Measurements from ENCODE around the gene CNTN5. TPM values are rescaled to one million over a fixed set of nuclear protein-coding genes. Genes with fewer than 3 reads are reported as not detected.

Gene CNTN5
- total and polyA plus RNA-seq, 10 of the 15 experiments (the other 5 are each of a cell fraction or from before 2014, with no cell fraction given) = 0.01 TPM; not detected in 9

DNA sequence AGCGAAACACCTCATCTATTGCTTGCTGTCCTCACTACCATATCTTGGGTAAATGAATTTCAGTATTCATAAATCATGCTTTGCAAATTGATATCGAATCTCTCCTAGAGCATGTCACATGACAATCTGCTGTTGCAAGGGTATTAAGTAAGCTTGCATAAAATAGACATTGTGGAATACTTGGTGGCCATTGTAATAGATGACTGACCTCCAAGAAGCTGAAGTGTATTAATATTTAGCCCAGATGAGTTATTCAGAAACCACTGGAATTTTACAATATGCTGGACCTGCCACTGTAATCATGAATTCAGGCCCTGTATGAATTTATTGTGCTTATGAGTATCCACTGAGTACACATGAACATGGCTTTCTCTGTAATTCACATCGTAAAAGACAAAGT is 1376.7 kb downstream of the CNTN5 start:
- WGBS (ENCODE audit: insufficient coverage, insufficient replicate concordance, low lambda C conversion rate, missing lambda C conversion rate) = 7% methylated on average over 3 of the region's 3 CpGs
- in situ Hi-C loops (cut with MboI) (no loop called here), intact Hi-C loops (cut with micrococcal nuclease; ENCODE audit: unreplicated experiment) (no loop called here)
- H3K4me3 ChIP-seq = no peak overlapping the region
- FAIRE-seq = no peak
- RAD21 ChIA-PET (ENCODE audit: unreplicated experiment) = no interaction called here
- no peaks in the 10 kb centered on the region for H3K36me3 ChIP-seq (ENCODE audit: control insufficient read depth in 2 of 2, insufficient read depth in 2 of 2, low read length in 1 of 2)
- no peaks in the 10 kb centered on the region for H3K79me2 ChIP-seq (ENCODE audit: control insufficient read depth, insufficient read depth, low read length)
- no peak for ATAC-seq
- no peaks in the 10 kb centered on the region for H3K9me3 ChIP-seq (replicated peaks; ENCODE audit: control insufficient read depth, insufficient read depth, low read length)
- TF ChIP-seq PAX8 (IDR thresholded peaks at IDR 0.05) (no peak), POLR2A (IDR thresholded peaks at IDR 0.05; ENCODE audit: low read depth, low read length) (no peak), REST (IDR thresholded peaks at IDR 0.05; ENCODE audit: low read depth, low read length) (no peak), RBBP5 (conservative IDR thresholded peaks at IDR 0.05) (no peak), TCF7 (IDR thresholded peaks at IDR 0.05; ENCODE audit: borderline replicate concordance) (no peak), MTA2 (IDR thresholded peaks at IDR 0.05; ENCODE audit: low read depth) (no peak), ATF7 (IDR thresholded peaks at IDR 0.05; ENCODE audit: low read depth) (no peak), ZBED1 (IDR thresholded peaks at IDR 0.05; ENCODE audit: borderline replicate concordance) (no peak), EGR1 (IDR thresholded peaks at IDR 0.05; ENCODE audit: borderline replicate concordance in 1 of 2, low read depth in 2 of 2, low read length in 2 of 2) (no peak), MEF2B (IDR thresholded peaks at IDR 0.05; ENCODE audit: partially characterized antibody, poor library complexity, severe bottlenecking) (no peak), PKNOX1 (IDR thresholded peaks at IDR 0.05) (no peak), EED (IDR thresholded peaks at IDR 0.05; ENCODE audit: low read depth) (no peak), ATF2 (IDR thresholded peaks at IDR 0.05; ENCODE audit: low read length) (no peak)
- TF ChIP-seq, protein P1, sequence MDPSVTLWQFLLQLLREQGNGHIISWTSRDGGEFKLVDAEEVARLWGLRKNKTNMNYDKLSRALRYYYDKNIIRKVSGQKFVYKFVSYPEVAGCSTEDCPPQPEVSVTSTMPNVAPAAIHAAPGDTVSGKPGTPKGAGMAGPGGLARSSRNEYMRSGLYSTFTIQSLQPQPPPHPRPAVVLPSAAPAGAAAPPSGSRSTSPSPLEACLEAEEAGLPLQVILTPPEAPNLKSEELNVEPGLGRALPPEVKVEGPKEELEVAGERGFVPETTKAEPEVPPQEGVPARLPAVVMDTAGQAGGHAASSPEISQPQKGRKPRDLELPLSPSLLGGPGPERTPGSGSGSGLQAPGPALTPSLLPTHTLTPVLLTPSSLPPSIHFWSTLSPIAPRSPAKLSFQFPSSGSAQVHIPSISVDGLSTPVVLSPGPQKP (IDR thresholded peaks at IDR 0.05; ENCODE audit: low read depth, low read length) = no peak
- H3K9ac ChIP-seq (ENCODE audit: control insufficient read depth, insufficient read depth, low read length) = no peak overlapping the region
- H3K4me1 ChIP-seq (ENCODE audit: control insufficient read depth, insufficient read depth, low read length) = no peaks in the 10 kb centered on the region
- H3K27ac ChIP-seq (ENCODE audit: control insufficient read depth, insufficient read depth) = no peak overlapping the region
- SMC1A ChIA-PET (ENCODE audit: uncharacterized antibody, unreplicated experiment) = no interaction called here
- H2AFZ ChIP-seq (ENCODE audit: control insufficient read depth, low read depth, low read length) = no peak overlapping the region
- H3K4me2 ChIP-seq (ENCODE audit: control insufficient read depth, insufficient read depth) = no peak overlapping the region
- H3K27me3 ChIP-seq (replicated peaks in 1 of 2; ENCODE audit: control insufficient read depth in 2 of 2, insufficient read depth in 2 of 2, low read length in 1 of 2) = no peaks in the 10 kb centered on the region
- DNase-seq (ENCODE audit: low read depth, low spot score) = no peak
- POLR2A ChIA-PET = no interaction called here
- H4K20me1 ChIP-seq (ENCODE audit: control insufficient read depth, insufficient read depth) = no peaks in the 10 kb centered on the region
- CTCF ChIA-PET = no interaction called here
- no TSS peak for BruUV-seq (replicated peaks)
